Mesodermal cell (in vitro differentiated cells): ENCODE results near the gene MYO7B.

Experiments
- H3K27ac ChIP-seq: 2 replicates; pipeline ENCODE4 v1.7.0; 2013; ENCODE audit warnings: mild to moderate bottlenecking, low read depth, low read length, moderate library complexity; ENCODE audit not compliant: severe bottlenecking
- H3K36me3 ChIP-seq: 2 replicates; pipeline ENCODE4 v1.7.1; 2013; ENCODE audit warnings: mild to moderate bottlenecking, low read length, moderate library complexity; ENCODE audit not compliant: control insufficient read depth, insufficient read depth
- H3K4me1 ChIP-seq: one replicate; pipeline ENCODE4 v1.7.1; 2013; ENCODE audit warnings: mild to moderate bottlenecking, low read length; ENCODE audit not compliant: insufficient read depth, control insufficient read depth, poor library complexity, severe bottlenecking
- H3K4me3 ChIP-seq: 2 replicates; pipeline ENCODE4 v1.7.0; 2013; ENCODE audit warnings: low read length, control low read depth, mild to moderate bottlenecking; ENCODE audit not compliant: insufficient read depth, poor library complexity, severe bottlenecking; ENCODE audit errors: extremely low read depth
- H3K9me3 ChIP-seq: 2 replicates; pipeline ENCODE4 v1.7.1; 2013; ENCODE audit warnings: mild to moderate bottlenecking, low read length, moderate library complexity; ENCODE audit not compliant: control insufficient read depth
- WGBS, 2 experiments: methylation state at CpG; one replicate each; pipeline ENCODE4 v1.1.5; 2013; ENCODE audit warnings: missing lambda C conversion rate in 2 of 2; ENCODE audit not compliant: insufficient coverage in 2 of 2; 5-methylcytosine and 5-hydroxymethylcytosine counted together

The MYO7B gene

GRCh38 chr2:127639111-127639474 lies 103.6 kb downstream of the MYO7B start:
- WGBS, 2 experiments, result 94 to 97% methylated on average over 12 of the region's 13 CpGs
- Histone ChIP-seq H3K4me3 (no peak overlapping the region), H3K4me1 (peaks cover 38% of the 10 kb centered on the region), H3K36me3 (no peaks in the 10 kb centered on the region), H3K27ac (no peak overlapping the region), H3K9me3 (no peaks in the 10 kb centered on the region)

GRCh38 chr2:127640082-127641072 lies 104.9 kb downstream of the MYO7B start:
- H3K9me3 ChIP-seq, result no peaks in the 10 kb centered on the region
- no peak overlapping the region for H3K4me3 ChIP-seq
- H3K4me1 ChIP-seq, result peaks cover 40% of the 10 kb centered on the region
- no peak overlapping the region for H3K27ac ChIP-seq
- H3K36me3 ChIP-seq, result no peaks in the 10 kb centered on the region
- WGBS, 2 experiments, result 83 to 90% methylated on average over 21 to 24 of the region's 25 CpGs

GRCh38 chr2:127641133-127641532 lies 105.7 kb downstream of the MYO7B start:
- 87 to 93% methylated on average over 4 to 6 of the region's 6 CpGs for WGBS, 2 experiments
- no peak overlapping the region for H3K27ac ChIP-seq

GRCh38 chr2:127641846-127642507 lies 106.5 kb downstream of the MYO7B start:
- WGBS, 2 experiments, result 93 to 97% methylated on average over 21 to 24 of the region's 25 CpGs
- Histone ChIP-seq H3K4me1 (peaks cover 48% of the 10 kb centered on the region), H3K4me3 (no peak overlapping the region), H3K9me3 (no peaks in the 10 kb centered on the region), H3K27ac (no peak overlapping the region), H3K36me3 (no peaks in the 10 kb centered on the region)

More at GRCh38 chr2:127641133-127641532, 105.7 kb downstream of the MYO7B start:
- Histone ChIP-seq H3K9me3 (no peaks in the 10 kb centered on the region), H3K36me3 (no peaks in the 10 kb centered on the region), H3K4me3 (no peak overlapping the region), H3K4me1 (peaks cover 45% of the 10 kb centered on the region)

GRCh38 chr2:127642706-127643438 lies 107.4 kb downstream of the MYO7B start:
- no peak overlapping the region for H3K4me3 ChIP-seq
- no peaks in the 10 kb centered on the region for H3K36me3 ChIP-seq
- no peak overlapping the region for H3K27ac ChIP-seq
- no peaks in the 10 kb centered on the region for H3K9me3 ChIP-seq
- peaks cover 39% of the 10 kb centered on the region for H3K4me1 ChIP-seq
- 89 to 94% methylated on average over 8 to 15 of the region's 17 CpGs for WGBS, 2 experiments

GRCh38 chr2:127643439-127644065 lies 108.1 kb downstream of the MYO7B start:
- Histone ChIP-seq H3K4me1 (peaks cover 32% of the 10 kb centered on the region), H3K27ac (no peak overlapping the region), H3K9me3 (no peaks in the 10 kb centered on the region), H3K4me3 (no peak overlapping the region), H3K36me3 (no peaks in the 10 kb centered on the region)
- whole genome bisulfite sequencing, 2 experiments, result 86 to 90% methylated on average over 13 to 15 of the region's 15 CpGs

- Histone ChIP-seq H3K9me3 (no peaks in the 10 kb centered on the region), H3K36me3 (no peaks in the 10 kb centered on the region), H3K4me3 (no peak overlapping the region), H3K27ac (no peak overlapping the region), H3K4me1 (peaks cover 27% of the 10 kb centered on the region)
- WGBS, 2 experiments, result 88 to 93% methylated on average over 14 to 16 of the region's 19 CpGs
Measured at GRCh38 chr2:127644066-127645025, 108.9 kb downstream of the MYO7B start.

GRCh38 chr2:127645026-127645394 lies 109.5 kb downstream of the MYO7B start:
- H3K4me3 ChIP-seq, result no peak overlapping the region
- no peak overlapping the region for H3K27ac ChIP-seq
- no peaks in the 10 kb centered on the region for H3K36me3 ChIP-seq
- whole genome bisulfite sequencing, 2 experiments, result 100% methylated on average over 1 of the region's 1 CpG; no CpG with 5 or more reads in 1 of the 2 experiments
- H3K4me1 ChIP-seq, result peaks cover 27% of the 10 kb centered on the region
- H3K9me3 ChIP-seq, result no peaks in the 10 kb centered on the region

- Histone ChIP-seq H3K9me3 (no peaks in the 10 kb centered on the region), H3K36me3 (no peaks in the 10 kb centered on the region), H3K27ac (no peak within 1 kb of the TSS), H3K4me3 (no peak within 1 kb of the TSS), H3K4me1 (peaks cover 26% of the 10 kb centered on the region)
- 82 to 91% methylated on average over 29 to 30 of the region's 37 CpGs for WGBS, 2 experiments
Measured at GRCh38 chr2:127645395-127646291, 110.2 kb downstream of the MYO7B start, which contains the start of gene GPR17. Gene GPR17 (plus strand): TSS chr2:127646153. CDS start chr2:127650736, 4,583 bp downstream.
